Measurements from ENCODE around the gene BACH1. TPM values are rescaled to one million over a fixed set of nuclear protein-coding genes. Genes with fewer than 3 reads are reported as not detected.

Gene BACH1
- total RNA-seq, 2 donors from 2014 or later = 33.2 to 66.9 TPM

DNA sequence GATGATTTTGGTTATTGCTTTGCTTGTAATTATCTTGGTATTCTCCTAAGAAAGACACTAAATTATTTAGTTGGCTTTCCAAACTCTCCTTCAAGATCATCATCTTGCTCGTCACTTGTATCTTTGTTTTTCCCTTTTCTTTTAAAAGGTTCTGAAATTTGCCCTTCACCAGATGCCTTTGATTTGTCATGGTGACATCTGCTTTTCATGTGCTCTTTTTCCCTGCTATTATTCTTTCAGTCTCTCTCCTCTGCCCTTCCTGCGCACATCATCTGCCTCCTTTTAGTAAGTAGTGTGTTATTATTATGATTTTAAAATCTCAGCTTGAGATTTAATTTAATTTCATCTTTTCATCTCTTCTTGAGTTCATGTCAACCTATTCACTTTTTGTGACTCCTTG lies 92.1 kb downstream of the BACH1 start:
- TF ChIP-seq CTCF (IDR thresholded peaks at IDR 0.05) = no peak
- Histone ChIP-seq H3K4me1 (no peaks in the 10 kb centered on the region), H3K4me3 (no peak overlapping the region), H3K9ac (ENCODE audit: low read depth in 2 of 2, low read length in 2 of 2) (no peak overlapping the region), H3K27me3 (no peaks in the 10 kb centered on the region), H3K36me3 (no peaks in the 10 kb centered on the region), H3K9me3 (no peaks in the 10 kb centered on the region), H3K27ac (no peak overlapping the region)
- intact Hi-C loops (cut with DNase I) = no loop called here
- DNase-seq = no peak

- no peak for TF ChIP-seq CTCF (IDR thresholded peaks at IDR 0.05)
- H3K36me3 ChIP-seq = no peaks in the 10 kb centered on the region
- intact Hi-C loops (cut with DNase I) = no loop called here
- no peak for DNase-seq
- H3K27me3 ChIP-seq = no peaks in the 10 kb centered on the region
- H3K4me1 ChIP-seq = no peaks in the 10 kb centered on the region
- no peak overlapping the region for H3K4me3 ChIP-seq
- H3K9ac ChIP-seq (ENCODE audit: low read depth in 2 of 2, low read length in 2 of 2) = no peak overlapping the region
- H3K9me3 ChIP-seq = no peaks in the 10 kb centered on the region
- H3K27ac ChIP-seq = no peak overlapping the region
Measured at GRCh38 chr21:29394051-29394450, 95.3 kb downstream of the BACH1 start.

Other genes starting within 250 kb of the BACH1 start
- 100 to 1,000 TPM; 106 to 190 TPM for gene CCT8, start 225.3 kb upstream of the BACH1 start, total RNA-seq
- gene MAP3K7CL, start 168.3 kb upstream of the BACH1 start, total RNA-seq = 1 to 10 TPM; 1.9 to 3.4 TPM

All from colonic mucosa (tissue), 4 donors.